ENCODE measurements around the gene PLAAT4. TPM values are rescaled to one million over a fixed set of nuclear protein-coding genes. Genes with fewer than 3 reads are reported as not detected.
A peak's percentile ranks its signal among the peaks of the same experiment; 100 is the strongest.
"Not testable (repeated sequence)": the region's sequence is repeated elsewhere in the genome, so short reads cannot be mapped to it uniquely, and the experiment has no call there.

PLAAT4 gene
- total RNA-seq, 1 experiment from 2014 or later: 3.5 TPM

DNA sequence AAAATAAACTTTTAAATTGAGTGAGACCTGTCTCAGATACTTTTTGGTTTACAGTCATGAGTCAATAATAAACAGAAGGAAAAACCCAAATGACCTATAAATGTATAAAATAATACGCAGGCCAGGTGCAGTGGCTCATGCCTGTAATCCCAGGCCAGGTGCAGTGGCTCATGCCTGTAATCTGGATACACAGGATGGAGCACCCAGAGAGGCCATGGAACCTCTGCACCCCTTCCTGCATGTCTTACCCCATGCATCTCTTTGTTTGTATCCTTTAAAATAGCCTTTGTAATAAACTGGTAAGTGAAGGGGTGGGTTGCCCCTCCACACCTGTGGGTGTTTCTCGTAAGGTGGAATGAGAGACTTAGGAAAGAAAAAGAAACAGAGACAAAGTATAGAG is 8.9 kb upstream of the PLAAT4 start:
- Mint-ChIP-seq H3K36me3 (ENCODE audit: insufficient read depth in 1 of 3, low read depth in 3 of 3) (peaks cover 6 to 31% (median 23%) of the 10 kb centered on the region in 3 experiments), H3K27me3 (ENCODE audit: low read depth) (no peaks in the 10 kb centered on the region), H3K27ac (peak overlapping the region; percentile 40 to 99 (median 97); a peak in 6 of 7 replicates), H3K4me1 (peaks cover 42 to 44% of the 10 kb centered on the region in 2 experiments), H3K4me3 (peak overlapping the region in 1 of 2 experiments; percentile 41; a peak in 2 of 5 replicates), H3K9me3 (peaks cover 19 to 35% of the 10 kb centered on the region in 2 experiments)
- Histone ChIP-seq H3K4me1 (ENCODE audit: insufficient read depth, low read length) (peaks cover 9% of the 10 kb centered on the region; the same call in 1 of the 2 replicates), H4K20me1 (ENCODE audit: control insufficient read depth, insufficient read depth, insufficient read length) (no peaks in the 10 kb centered on the region), H3K9me3 (ENCODE audit: control insufficient read depth, low read depth, low read length) (peaks cover 17% of the 10 kb centered on the region), H3K79me1 (ENCODE audit: insufficient read depth, low read depth, low read length, poor library complexity, severe bottlenecking) (no peaks in the 10 kb centered on the region), H2BK120ac (ENCODE audit: low read depth, low read length, poor library complexity, severe bottlenecking) (peak overlapping the region; percentile 8), H4K8ac (replicated peaks; ENCODE audit: insufficient read length, low read depth, low read length) (no peak overlapping the region), H2BK12ac (ENCODE audit: insufficient read length, low read depth, low read length) (no peak overlapping the region), H3K79me2 (ENCODE audit: insufficient read depth, low read length) (no peaks in the 10 kb centered on the region), H3K14ac (ENCODE audit: insufficient read depth, low read length) (no peak overlapping the region), H2BK5ac (ENCODE audit: insufficient read length, low read length) (no peak overlapping the region), H3K27me3 (ENCODE audit: insufficient read depth, low read length) (no peaks in the 10 kb centered on the region), H2AFZ (ENCODE audit: low read length) (no peak overlapping the region), H4K91ac (ENCODE audit: insufficient read length, low read depth, low read length) (no peak overlapping the region), H3K23ac (ENCODE audit: insufficient read length, low read depth, low read length) (no peak overlapping the region), H3K18ac (ENCODE audit: insufficient read length, low read depth, low read length) (no peak overlapping the region), H3K23me2 (ENCODE audit: insufficient read length, low read depth, low read length, poor library complexity, severe bottlenecking) (no peaks in the 10 kb centered on the region), H3T11ph (ENCODE audit: low read length) (no peak overlapping the region), H3K4ac (ENCODE audit: low read depth, low read length) (no peak overlapping the region), H2BK20ac (ENCODE audit: low read depth, low read length, poor library complexity, severe bottlenecking) (no peak overlapping the region), H3K56ac (ENCODE audit: insufficient read length, low read depth, low read length) (no peak overlapping the region), H3K4me2 (ENCODE audit: insufficient read depth, insufficient read length, low read length) (no peak overlapping the region), H3K27ac (ENCODE audit: insufficient read length, low read depth, low read length) (peak overlapping the region; percentile 4), H4K5ac (ENCODE audit: insufficient read length, low read depth, low read length) (no peak overlapping the region), H2BK15ac (ENCODE audit: low read depth, low read length) (no peak overlapping the region), H2AK5ac (ENCODE audit: insufficient read length, low read length) (no peak overlapping the region), H3K9ac (ENCODE audit: extremely low read depth, insufficient read length, low read length) (no peak overlapping the region)
- TF ChIP-seq, protein P1, sequence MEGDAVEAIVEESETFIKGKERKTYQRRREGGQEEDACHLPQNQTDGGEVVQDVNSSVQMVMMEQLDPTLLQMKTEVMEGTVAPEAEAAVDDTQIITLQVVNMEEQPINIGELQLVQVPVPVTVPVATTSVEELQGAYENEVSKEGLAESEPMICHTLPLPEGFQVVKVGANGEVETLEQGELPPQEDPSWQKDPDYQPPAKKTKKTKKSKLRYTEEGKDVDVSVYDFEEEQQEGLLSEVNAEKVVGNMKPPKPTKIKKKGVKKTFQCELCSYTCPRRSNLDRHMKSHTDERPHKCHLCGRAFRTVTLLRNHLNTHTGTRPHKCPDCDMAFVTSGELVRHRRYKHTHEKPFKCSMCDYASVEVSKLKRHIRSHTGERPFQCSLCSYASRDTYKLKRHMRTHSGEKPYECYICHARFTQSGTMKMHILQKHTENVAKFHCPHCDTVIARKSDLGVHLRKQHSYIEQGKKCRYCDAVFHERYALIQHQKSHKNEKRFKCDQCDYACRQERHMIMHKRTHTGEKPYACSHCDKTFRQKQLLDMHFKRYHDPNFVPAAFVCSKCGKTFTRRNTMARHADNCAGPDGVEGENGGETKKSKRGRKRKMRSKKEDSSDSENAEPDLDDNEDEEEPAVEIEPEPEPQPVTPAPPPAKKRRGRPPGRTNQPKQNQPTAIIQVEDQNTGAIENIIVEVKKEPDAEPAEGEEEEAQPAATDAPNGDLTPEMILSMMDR (conservative IDR thresholded peaks at IDR 0.05): no peak
- WGBS (ENCODE audit: extremely low coverage, insufficient read length, low lambda C conversion rate): no CpG with 5 or more reads among the region's 2 CpGs
- DNase-seq: no peak

DNA sequence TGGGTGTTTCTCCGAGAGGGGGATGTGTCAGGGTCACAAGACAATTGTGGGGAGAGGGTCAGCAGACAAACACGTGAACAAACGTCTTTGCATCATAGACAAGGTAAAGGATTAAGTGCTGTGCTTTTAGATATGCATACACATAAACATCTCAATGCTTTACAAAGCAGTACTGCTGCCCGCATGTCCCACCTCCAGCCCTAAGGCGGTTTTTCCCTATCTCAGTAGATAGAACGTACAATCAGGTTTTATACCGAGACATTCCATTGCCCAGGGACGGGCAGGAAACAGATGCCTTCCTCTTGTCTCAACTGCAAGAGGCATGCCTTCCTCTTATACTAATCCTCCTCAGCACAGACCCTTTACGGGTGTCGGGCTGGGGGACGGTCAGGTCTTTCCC is 8.5 kb upstream of the PLAAT4 start:
- peak overlapping the region; percentile 72 to 99 (median 97); a peak in 6 of 7 replicates for H3K27ac Mint-ChIP-seq
- H3T11ph ChIP-seq (ENCODE audit: low read length): not testable (repeated sequence)

More for the DNA sequence above, 8.5 kb upstream of the PLAAT4 start:
- H2AFZ ChIP-seq (ENCODE audit: low read length); H3K4me2 ChIP-seq (ENCODE audit: insufficient read depth, insufficient read length, low read length); H2BK5ac ChIP-seq (ENCODE audit: insufficient read length, low read length); H3K4ac ChIP-seq (ENCODE audit: low read depth, low read length); H3K27me3 Mint-ChIP-seq (ENCODE audit: low read depth); H2BK120ac ChIP-seq (ENCODE audit: low read depth, low read length, poor library complexity, severe bottlenecking); H3K23ac ChIP-seq (ENCODE audit: insufficient read length, low read depth, low read length); H2AK5ac ChIP-seq (ENCODE audit: insufficient read length, low read length); H2BK15ac ChIP-seq (ENCODE audit: low read depth, low read length); H3K79me2 ChIP-seq (ENCODE audit: insufficient read depth, low read length); H2BK20ac ChIP-seq (ENCODE audit: low read depth, low read length, poor library complexity, severe bottlenecking); H3K9ac ChIP-seq (ENCODE audit: extremely low read depth, insufficient read length, low read length); H3K23me2 ChIP-seq (ENCODE audit: insufficient read length, low read depth, low read length, poor library complexity, severe bottlenecking); H3K18ac ChIP-seq (ENCODE audit: insufficient read length, low read depth, low read length); H3K14ac ChIP-seq (ENCODE audit: insufficient read depth, low read length); H4K20me1 ChIP-seq (ENCODE audit: control insufficient read depth, insufficient read depth, insufficient read length); H4K91ac ChIP-seq (ENCODE audit: insufficient read length, low read depth, low read length); H4K8ac ChIP-seq (replicated peaks; ENCODE audit: insufficient read length, low read depth, low read length); H3K56ac ChIP-seq (ENCODE audit: insufficient read length, low read depth, low read length); H3K27me3 ChIP-seq (ENCODE audit: insufficient read depth, low read length); H2BK12ac ChIP-seq (ENCODE audit: insufficient read length, low read depth, low read length); H3K79me1 ChIP-seq (ENCODE audit: insufficient read depth, low read depth, low read length, poor library complexity, severe bottlenecking); H4K5ac ChIP-seq (ENCODE audit: insufficient read length, low read depth, low read length); DNase-seq: not testable (repeated sequence)
- Histone ChIP-seq H3K9me3 (ENCODE audit: control insufficient read depth, low read depth, low read length) (peaks cover 16% of the 10 kb centered on the region), H3K4me1 (ENCODE audit: insufficient read depth, low read length) (peaks cover 14% of the 10 kb centered on the region; the same call in 1 of the 2 replicates), H3K27ac (ENCODE audit: insufficient read length, low read depth, low read length) (peak overlapping the region; percentile 4)
- H3K4me3 Mint-ChIP-seq: peak overlapping the region in 1 of 2 experiments; percentile 10; a peak in 1 of 5 replicates
- WGBS (ENCODE audit: extremely low coverage, insufficient read length, low lambda C conversion rate): no CpG with 5 or more reads among the region's 11 CpGs
- peaks cover 46 to 49% of the 10 kb centered on the region in 2 experiments for H3K4me1 Mint-ChIP-seq
- H3K36me3 Mint-ChIP-seq (ENCODE audit: insufficient read depth in 1 of 3, low read depth in 3 of 3): peaks cover 6 to 28% (median 21%) of the 10 kb centered on the region in 3 experiments
- H3K9me3 Mint-ChIP-seq: peaks cover 20 to 33% of the 10 kb centered on the region in 2 experiments

All from H9 (cell line).